Spleen (tissue), 11 donors: ENCODE measurements around the gene STK26. TPM values are rescaled to one million over a fixed set of nuclear protein-coding genes. Genes with fewer than 3 reads are reported as not detected.
"Not testable (repeated sequence)": the region's sequence is repeated elsewhere in the genome, so short reads cannot be mapped to it uniquely, and the experiment has no call there.

Experiments used
- DNase-seq: peaks from one replicate; pipeline ENCODE4 v3.0.0-alpha.2; 2020
- H3K27ac ChIP-seq, 8 donors: fragments of 200-600 bp; sonication (generic) in 7 of 8; 1 replicate in 4 of 8; 2 replicates in 4 of 8; pipeline versions ENCODE4 v1.5.0 to v1.8.0; 2016 to 2021; ENCODE audit warnings: inconsistent platforms in 4 of 8, mild to moderate bottlenecking in 4 of 8, moderate library complexity in 1 of 8
- H3K27me3 ChIP-seq, 7 donors: fragments of 200-600 bp; sonication (generic) in 6 of 7; replicated peaks in 1 of 7; 1 replicate in 4 of 7; 2 replicates in 3 of 7; pipeline versions ENCODE4 v1.5.0 to v1.8.0; 2016 to 2021; ENCODE audit warnings: inconsistent platforms in 3 of 7, mild to moderate bottlenecking in 1 of 7
- H3K36me3 ChIP-seq, 6 donors: fragments of 200-600 bp; sonication (generic) in 5 of 6; 1 replicate in 4 of 6; 2 replicates in 2 of 6; pipeline versions ENCODE4 v1.5.0 to v1.8.0; 2016 to 2021; ENCODE audit warnings: inconsistent platforms in 2 of 6
- H3K4me1 ChIP-seq, 6 donors: fragments of 200-600 bp; sonication (generic) in 5 of 6; 1 replicate in 3 of 6; 2 replicates in 3 of 6; pipeline versions ENCODE4 v1.5.0 to v1.8.0; 2016 to 2021; ENCODE audit warnings: inconsistent platforms in 3 of 6
- H3K4me3 ChIP-seq, 8 donors: fragments of 200-600 bp; sonication (generic) in 7 of 8; 1 replicate in 4 of 8; 2 replicates in 4 of 8; pipeline versions ENCODE4 v1.5.0 to v1.8.0; 2016 to 2021; ENCODE audit warnings: inconsistent platforms in 4 of 8, mild to moderate bottlenecking in 4 of 8, moderate library complexity in 2 of 8
- H3K9me3 ChIP-seq, 8 donors: fragments of 200-600 bp; sonication (generic) in 7 of 8; 1 replicate in 4 of 8; 2 replicates in 4 of 8; pipeline versions ENCODE4 v1.5.0 to v1.8.0; 2016 to 2021; ENCODE audit warnings: inconsistent platforms in 4 of 8
- POLR2A ChIP-seq, 3 donors: fragments of 450-650 bp; IDR thresholded peaks; one replicate each; pipeline ENCODE4 v1.5.1; 2017; ENCODE audit warnings: antibody characterized with exemption in 3 of 3, mild to moderate bottlenecking in 1 of 3
- POLR2AphosphoS5 ChIP-seq, 3 donors: sonication (generic); formaldehyde crosslinking; IDR thresholded peaks; one replicate each; pipeline ENCODE4 v1.5.1; 2017; ENCODE audit warnings: antibody characterized with exemption in 3 of 3
- WGBS, 5 donors: extraction: QIAGEN DNeasy Blood & Tissue Kit in 3 of 5; methylation state at CpG; one replicate each; pipeline versions ENCODE4 v1.1.5 to v1.1.7; 2013 to 2018; 5-methylcytosine and 5-hydroxymethylcytosine counted together
- intact Hi-C: fragments of 100-400 bp; cut with DNase I; formaldehyde crosslinking; loops from one replicate; pipeline ENCODE4 v1.15.0; 2023; ENCODE audit warnings: low total_unique reads
- polyA plus RNA-seq, 3 donors: library from polyadenylated mRNA; stranded (reverse); fragments of 200-250 nt; gene quantifications; one replicate each; pipeline ENCODE4 v1.2.1, GENCODE V29; 2013
- total RNA-seq, 7 donors: library from RNA; depleted of rRNA in 3 of 7; stranded (reverse); fragments of >200 nt in 3 of 7; fragmentation: NEBNext Ultra II Directional in 4 of 7; extraction: Animal tissue kit (Norgen Biotek cat#: 25700) in 4 of 7; gene quantifications; one replicate each; pipeline versions ENCODE4 v1.1.0 to v1.2.1, GENCODE V29; 2016 to 2021
- TF ChIP-seq, protein P1 (sequence below), 11 experiments: fragments of 200-600 bp in 7 of 11; fragments of 450-650 bp in 4 of 11; sonication (generic) in 4 of 11; IDR thresholded peaks in 8 of 11; conservative IDR thresholded peaks in 3 of 11; 1 replicate in 7 of 11; 2 replicates in 4 of 11; pipeline versions ENCODE4 v1.4.0 to v1.8.0; 2016 to 2021; ENCODE audit warnings: antibody characterized with exemption in 11 of 11, inconsistent platforms in 4 of 11, mild to moderate bottlenecking in 1 of 11
- donor health status: healthy with polysubstance abuse.
- donor health status: DM: no; HTN: no; CAD: no; lungs with moderate emphysema.
- donor health status: DM: no; HTN: no; CAD: no.
- donor health status: Bipolar disorder and iron deficiency.
- donor health status: healthy.
- donor health status: DM: no; HTN: no; CAD: no.
- donor health status: DM: yes; HTN: yes; CAD: no.

STK26 gene
- total and polyA plus RNA-seq, 10 donors, result 13.4 to 24.4 (median 19.0) TPM

DNA sequence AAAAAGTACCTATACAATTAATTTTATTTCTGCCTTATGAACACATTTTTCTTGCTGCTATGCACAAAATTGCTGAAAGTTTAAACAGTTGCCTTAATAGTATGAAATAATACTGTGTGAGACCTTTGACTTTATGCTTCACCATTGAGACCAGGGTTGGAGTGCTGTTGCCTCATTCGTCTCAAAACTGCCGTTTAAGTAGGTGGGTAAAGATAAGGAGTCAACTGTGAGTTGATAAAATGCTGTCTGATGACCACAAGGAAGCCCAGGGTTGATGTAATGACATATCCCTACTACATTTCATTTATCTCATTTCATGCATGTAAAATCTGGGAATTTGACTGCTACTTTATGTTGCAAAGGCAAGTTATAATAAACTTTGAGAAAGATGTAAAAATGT is 23.4 kb downstream of the STK26 start:
- no peaks in the 10 kb centered on the region for H3K27me3 ChIP-seq
- no peak overlapping the region for H3K27ac ChIP-seq
- no peak overlapping the region for H3K4me3 ChIP-seq
- TF ChIP-seq, protein P1, sequence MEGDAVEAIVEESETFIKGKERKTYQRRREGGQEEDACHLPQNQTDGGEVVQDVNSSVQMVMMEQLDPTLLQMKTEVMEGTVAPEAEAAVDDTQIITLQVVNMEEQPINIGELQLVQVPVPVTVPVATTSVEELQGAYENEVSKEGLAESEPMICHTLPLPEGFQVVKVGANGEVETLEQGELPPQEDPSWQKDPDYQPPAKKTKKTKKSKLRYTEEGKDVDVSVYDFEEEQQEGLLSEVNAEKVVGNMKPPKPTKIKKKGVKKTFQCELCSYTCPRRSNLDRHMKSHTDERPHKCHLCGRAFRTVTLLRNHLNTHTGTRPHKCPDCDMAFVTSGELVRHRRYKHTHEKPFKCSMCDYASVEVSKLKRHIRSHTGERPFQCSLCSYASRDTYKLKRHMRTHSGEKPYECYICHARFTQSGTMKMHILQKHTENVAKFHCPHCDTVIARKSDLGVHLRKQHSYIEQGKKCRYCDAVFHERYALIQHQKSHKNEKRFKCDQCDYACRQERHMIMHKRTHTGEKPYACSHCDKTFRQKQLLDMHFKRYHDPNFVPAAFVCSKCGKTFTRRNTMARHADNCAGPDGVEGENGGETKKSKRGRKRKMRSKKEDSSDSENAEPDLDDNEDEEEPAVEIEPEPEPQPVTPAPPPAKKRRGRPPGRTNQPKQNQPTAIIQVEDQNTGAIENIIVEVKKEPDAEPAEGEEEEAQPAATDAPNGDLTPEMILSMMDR (IDR thresholded peaks at IDR 0.05 in 8 of 11, conservative IDR thresholded peaks at IDR 0.05 in 3 of 11), result no peak
- TF ChIP-seq POLR2A (IDR thresholded peaks at IDR 0.05) (no peak), POLR2AphosphoS5 (IDR thresholded peaks at IDR 0.05) (no peak)
- WGBS, 5 donors, result 38 to 68% (median 43%) methylated on average over 2 of the region's 2 CpGs
- no peaks in the 10 kb centered on the region for H3K36me3 ChIP-seq
- no peaks in the 10 kb centered on the region for H3K9me3 ChIP-seq
- no peak for DNase-seq
- H3K4me1 ChIP-seq, result no peaks in the 10 kb centered on the region
- intact Hi-C loops, result no loop called here

DNA sequence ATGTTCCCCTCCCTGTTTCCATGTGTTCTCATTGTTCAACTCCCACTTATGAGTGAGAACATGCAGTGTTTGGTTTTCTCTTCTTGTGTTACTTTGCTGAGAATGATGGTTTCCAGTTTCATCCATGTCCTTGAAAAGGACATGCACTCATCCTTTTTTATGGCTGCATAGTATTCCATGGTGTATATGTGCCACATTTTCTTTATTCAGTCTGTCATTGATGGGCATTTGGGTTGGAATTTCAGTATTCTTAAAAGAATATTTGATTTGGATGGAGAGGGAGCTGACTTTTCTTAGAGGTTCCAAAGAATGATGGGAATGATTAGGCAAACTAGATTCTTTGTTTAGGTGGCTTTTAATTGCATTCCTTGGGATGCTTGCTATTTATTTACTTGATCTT is 28.7 kb downstream of the STK26 start:
- H3K9me3 ChIP-seq, H3K4me1 ChIP-seq, H3K27ac ChIP-seq, H3K27me3 ChIP-seq, intact Hi-C loops, H3K4me3 ChIP-seq, DNase-seq: not testable (repeated sequence)
- H3K36me3 ChIP-seq, result peaks cover 0 to 11% (median 0%) of the 10 kb centered on the region in 6 donors

DNA sequence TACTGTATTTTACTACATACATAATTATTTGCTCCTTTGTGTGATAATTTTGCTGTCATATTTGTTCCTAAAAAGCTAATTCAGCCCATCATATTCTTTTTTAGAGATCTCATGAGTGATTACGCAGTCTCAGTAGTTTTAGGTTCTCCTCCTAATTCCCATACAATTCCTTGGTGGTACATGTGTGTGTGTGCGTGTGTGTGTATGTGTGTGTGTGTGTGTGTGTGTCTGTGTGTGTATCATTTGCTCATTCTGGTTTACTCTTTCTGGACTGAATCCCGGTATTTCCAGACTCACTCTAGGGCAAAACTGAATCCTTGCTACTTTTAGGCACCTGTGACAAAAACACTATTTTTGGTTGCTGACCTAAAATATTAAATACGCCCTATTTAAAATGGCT is 34.9 kb downstream of the STK26 start:
- WGBS, 5 donors, result 86 to 96% (median 95%) methylated on average over 4 of the region's 4 CpGs
- H3K27me3 ChIP-seq, result peaks cover 0 to 3% (median 0%) of the 10 kb centered on the region in 7 donors

DNA sequence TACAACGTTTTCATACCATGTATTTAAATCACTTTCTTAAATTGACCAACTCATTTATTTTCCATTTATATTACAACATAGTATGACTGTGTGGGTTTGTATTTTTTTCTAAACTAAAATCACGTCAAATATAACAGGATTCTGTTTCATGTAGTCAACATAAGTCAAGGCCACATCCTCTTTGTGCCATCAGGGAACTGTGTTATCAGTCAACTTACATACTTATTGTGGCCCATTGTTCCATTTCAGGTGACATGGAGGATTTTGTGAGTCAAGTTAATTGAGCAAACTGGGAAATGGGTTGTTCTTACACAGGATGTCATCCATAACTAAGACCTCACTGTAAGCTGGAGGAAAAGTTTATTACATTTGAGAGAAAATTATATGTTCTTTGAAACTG is 35.9 kb downstream of the STK26 start:
- 46 to 73% (median 63%) methylated on average over 2 of the region's 2 CpGs for WGBS, 5 donors
- H3K36me3 ChIP-seq, result peaks cover 0 to 15% (median 0%) of the 10 kb centered on the region in 6 donors
- no peaks in the 10 kb centered on the region for H3K4me1 ChIP-seq
- no peak overlapping the region for H3K27ac ChIP-seq
- H3K27me3 ChIP-seq, result peaks cover 0 to 3% (median 0%) of the 10 kb centered on the region in 7 donors
- DNase-seq, result no peak
- no peak overlapping the region for H3K4me3 ChIP-seq
- intact Hi-C loops, result no loop called here
- no peaks in the 10 kb centered on the region for H3K9me3 ChIP-seq
- no peak for TF ChIP-seq POLR2AphosphoS5 (IDR thresholded peaks at IDR 0.05)

More for the DNA sequence above, 34.9 kb downstream of the STK26 start:
- Histone ChIP-seq H3K27ac (no peak overlapping the region), H3K36me3 (peaks cover 0 to 11% (median 0%) of the 10 kb centered on the region in 6 donors), H3K9me3 (no peaks in the 10 kb centered on the region), H3K4me3 (no peak overlapping the region), H3K4me1 (no peaks in the 10 kb centered on the region)
- TF ChIP-seq POLR2AphosphoS5 (IDR thresholded peaks at IDR 0.05) (no peak), POLR2A (IDR thresholded peaks at IDR 0.05) (no peak)
- TF ChIP-seq, protein P1 (IDR thresholded peaks at IDR 0.05 in 8 of 11, conservative IDR thresholded peaks at IDR 0.05 in 3 of 11), result no peak
- no peak for DNase-seq
- intact Hi-C loops, result no loop called here

DNA sequence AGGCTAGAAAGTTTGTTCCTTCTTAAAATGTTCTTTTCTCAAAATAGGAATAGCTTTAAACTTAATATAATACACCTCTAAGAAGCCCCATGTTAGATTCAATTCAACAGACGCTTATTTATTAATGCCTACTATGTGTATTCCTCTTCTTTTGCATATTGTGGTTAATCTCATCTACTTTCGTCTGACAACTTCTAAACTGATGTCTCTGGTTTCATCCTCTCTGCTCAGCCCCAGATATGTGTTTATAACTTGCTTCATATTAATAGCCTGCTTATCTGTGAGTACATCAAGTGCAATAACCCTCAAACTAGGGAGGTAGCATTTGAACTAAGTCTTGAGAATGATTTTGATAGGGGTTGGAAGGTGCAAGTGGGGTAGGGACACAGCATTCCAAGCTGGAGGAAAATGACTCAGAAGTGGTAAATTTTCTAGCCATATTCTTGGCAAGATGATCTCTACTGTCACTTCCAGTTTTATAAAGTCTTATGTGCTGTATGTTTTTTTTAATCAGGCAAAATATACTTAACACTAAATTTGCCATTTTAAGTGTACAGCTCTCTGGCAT is 37.0 kb downstream of the STK26 start:
- H3K4me1 ChIP-seq, result no peaks in the 10 kb centered on the region
- H3K9me3 ChIP-seq, result no peaks in the 10 kb centered on the region
- DNase-seq, result no peak
- intact Hi-C loops, result loop anchor here (10.0 kb wide), 1 partner anchor 215 kb away; no protein-coding TSS in a partner anchor
- H3K36me3 ChIP-seq, result peaks cover 0 to 11% (median 0%) of the 10 kb centered on the region in 6 donors
- TF ChIP-seq POLR2A (IDR thresholded peaks at IDR 0.05) (no peak), POLR2AphosphoS5 (IDR thresholded peaks at IDR 0.05) (no peak)
- TF ChIP-seq, protein P1 (IDR thresholded peaks at IDR 0.05 in 8 of 11, conservative IDR thresholded peaks at IDR 0.05 in 3 of 11), result no peak
- peaks cover 0 to 3% (median 0%) of the 10 kb centered on the region in 7 donors for H3K27me3 ChIP-seq
- 48 to 67% (median 62%) methylated on average over 2 of the region's 2 CpGs for WGBS, 5 donors
- no peak overlapping the region for H3K4me3 ChIP-seq
- no peak overlapping the region for H3K27ac ChIP-seq
